H1 (cell line): ENCODE measurements around the gene KYNU. TPM values are rescaled to one million over a fixed set of nuclear protein-coding genes. Genes with fewer than 3 reads are reported as not detected.

Experiments
- CTCF ChIA-PET: fragments of 300-600 bp; sonication (Branson Sonifier 250); formaldehyde crosslinking; loops from one replicate; lab custom pipeline; 2021; ENCODE audit not compliant: partially characterized antibody; lab: Charles Lee
- POLR2A ChIA-PET: fragments of 300-600 bp; sonication (Branson Sonifier 250); formaldehyde crosslinking; loops from one replicate; lab custom pipeline; 2021; ENCODE audit warnings: inconsistent platforms; ENCODE audit not compliant: partially characterized antibody; lab: Charles Lee
- DNase-seq, 2 experiments: peaks; one replicate each; pipeline versions ENCODE4 v3.0.0 to v3.0.0-alpha.2; 2010 to 2022; ENCODE audit warnings: low spot score in 2 of 2, low read depth in 1 of 2, mixed read lengths in 1 of 2
- FAIRE-seq: peaks from 2 replicates; lab custom pipeline; 2011; peaks lifted over from hg19 to GRCh38; lab: Jason Lieb, UNC
- H2AFZ ChIP-seq: 2 replicates; pipeline ENCODE4 v1.8.1; 2012; ENCODE audit warnings: low read length, inconsistent platforms
- H2AK5ac ChIP-seq: 2 replicates; pipeline ENCODE4 v1.6.1; 2013; ENCODE audit warnings: low read depth, low read length
- H2BK120ac ChIP-seq: replicated peaks from 2 replicates; pipeline ENCODE3; 2013; ENCODE audit warnings: low read depth, low read length, inconsistent platforms
- H2BK12ac ChIP-seq: 2 replicates; pipeline ENCODE4 v1.6.1; 2013; ENCODE audit warnings: low read depth, low read length
- H2BK15ac ChIP-seq: 2 replicates; pipeline ENCODE4 v1.6.1; 2013; ENCODE audit warnings: low read length
- H2BK20ac ChIP-seq: 2 replicates; pipeline ENCODE4 v1.6.1; 2013; ENCODE audit warnings: low read length
- H2BK5ac ChIP-seq: 2 replicates; pipeline ENCODE4 v1.6.1; 2013; ENCODE audit warnings: low read depth, low read length
- H3K14ac ChIP-seq: 2 replicates; pipeline ENCODE4 v1.6.1; 2013; ENCODE audit warnings: inconsistent platforms; ENCODE audit not compliant: insufficient read length
- H3K18ac ChIP-seq: 2 replicates; pipeline ENCODE4 v1.6.1; 2013; ENCODE audit warnings: low read length; ENCODE audit errors: extremely low read depth
- H3K23ac ChIP-seq: 2 replicates; pipeline ENCODE4 v1.6.1; 2013; ENCODE audit warnings: inconsistent platforms; ENCODE audit not compliant: insufficient read length
- H3K23me2 ChIP-seq: 2 replicates; pipeline ENCODE4 v1.6.1; 2013; ENCODE audit warnings: low read depth, low read length
- H3K27ac ChIP-seq: 2 replicates; pipeline ENCODE4 v1.6.1; 2011; ENCODE audit warnings: low read depth, low read length, inconsistent platforms
- H3K27me3 ChIP-seq, 4 experiments: replicated peaks in 1 of 4; 1 replicate in 1 of 4; 2 replicates in 3 of 4; pipeline versions ENCODE4 v1.6.1 to v1.8.1; 2011 to 2013; ENCODE audit warnings: low read length in 3 of 4, mild to moderate bottlenecking in 3 of 4, inconsistent platforms in 2 of 4, mixed read lengths in 2 of 4, moderate library complexity in 1 of 4; ENCODE audit not compliant: control insufficient read depth in 3 of 4, insufficient read depth in 3 of 4; ENCODE audit errors: extremely low read depth in 1 of 4
- H3K36me3 ChIP-seq, 4 experiments: 2 replicates each; pipeline versions ENCODE4 v1.6.1 to v1.8.1; 2011 to 2013; ENCODE audit warnings: mild to moderate bottlenecking in 4 of 4, low read length in 3 of 4, moderate library complexity in 2 of 4, control low read depth in 1 of 4, inconsistent platforms in 1 of 4; ENCODE audit not compliant: insufficient read depth in 4 of 4, control insufficient read depth in 2 of 4
- H3K4ac ChIP-seq: replicated peaks from 2 replicates; pipeline ENCODE3; 2013; ENCODE audit warnings: low read length, low read depth, mixed read lengths, inconsistent platforms; ENCODE audit not compliant: insufficient read length
- H3K4me1 ChIP-seq, 4 experiments: replicated peaks in 1 of 4; 1 replicate in 1 of 4; 2 replicates in 3 of 4; pipeline versions ENCODE4 v1.6.1 to v1.8.1; 2011 to 2013; ENCODE audit warnings: low read length in 3 of 4, inconsistent platforms in 2 of 4, mixed read lengths in 1 of 4; ENCODE audit not compliant: insufficient read depth in 4 of 4, control insufficient read depth in 3 of 4
- H3K4me2 ChIP-seq, 2 experiments: 2 replicates each; pipeline versions ENCODE4 v1.6.1 to v1.8.1; 2011 to 2013; ENCODE audit warnings: low read depth in 2 of 2, low read length in 2 of 2, control low read depth in 1 of 2, inconsistent platforms in 1 of 2, mild to moderate bottlenecking in 1 of 2; ENCODE audit not compliant: insufficient read depth in 1 of 2
- H3K4me3 ChIP-seq, 4 experiments: fragments of 200-600, 300-600 bp in 1 of 4; sonication (generic), shearing (Covaris generic), sonication (Bioruptor Twin) in 1 of 4; 2 replicates each; pipeline versions ENCODE4 v1.5.1 to v1.8.1; 2011 to 2016; ENCODE audit warnings: low read length in 4 of 4, low read depth in 3 of 4, control low read depth in 2 of 4, inconsistent platforms in 2 of 4, mild to moderate bottlenecking in 2 of 4, mixed read lengths in 1 of 4, moderate library complexity in 1 of 4; ENCODE audit not compliant: insufficient read depth in 2 of 4; ENCODE audit errors: extremely low read depth in 1 of 4
- H3K56ac ChIP-seq: replicated peaks from 2 replicates; pipeline ENCODE3; 2013; ENCODE audit warnings: low read depth, mild to moderate bottlenecking, mixed read lengths, low read length, inconsistent platforms; ENCODE audit not compliant: insufficient read length
- H3K79me1 ChIP-seq: 2 replicates; pipeline ENCODE4 v1.6.1; 2013; ENCODE audit warnings: low read depth, low read length, control low read depth
- H3K79me2 ChIP-seq, 2 experiments: 2 replicates each; pipeline versions ENCODE4 v1.6.1 to v1.8.1; 2012 to 2013; ENCODE audit warnings: low read length in 2 of 2, mild to moderate bottlenecking in 2 of 2, inconsistent platforms in 1 of 2; ENCODE audit not compliant: insufficient read depth in 2 of 2, control insufficient read depth in 1 of 2
- H3K9ac ChIP-seq, 4 experiments: replicated peaks in 1 of 4; 1 replicate in 1 of 4; 2 replicates in 3 of 4; pipeline versions ENCODE4 v1.6.1 to v1.8.1; 2011 to 2013; ENCODE audit warnings: low read depth in 3 of 4, low read length in 3 of 4, control low read depth in 2 of 4, mild to moderate bottlenecking in 2 of 4, moderate library complexity in 2 of 4, inconsistent platforms in 1 of 4; ENCODE audit errors: extremely low read depth in 1 of 4
- H3K9me3 ChIP-seq, 2 experiments: 2 replicates each; pipeline versions ENCODE4 v1.6.1 to v1.8.1; 2012 to 2013; ENCODE audit warnings: mild to moderate bottlenecking in 2 of 2, moderate library complexity in 2 of 2, control low read depth in 1 of 2, inconsistent platforms in 1 of 2, low read depth in 1 of 2, low read length in 1 of 2, mixed read lengths in 1 of 2; ENCODE audit not compliant: insufficient read depth in 2 of 2
- H4K20me1 ChIP-seq, 2 experiments: replicated peaks in 1 of 2; 2 replicates each; pipeline versions ENCODE3 to v1.8.1; 2011 to 2013; ENCODE audit warnings: inconsistent platforms in 2 of 2, low read length in 2 of 2, mild to moderate bottlenecking in 1 of 2; ENCODE audit not compliant: insufficient read depth in 2 of 2, control insufficient read depth in 1 of 2
- H4K5ac ChIP-seq: 2 replicates; pipeline ENCODE4 v1.6.1; 2013; ENCODE audit warnings: low read length, low read depth, mixed read lengths, inconsistent platforms; ENCODE audit not compliant: insufficient read length
- H4K8ac ChIP-seq: 2 replicates; pipeline ENCODE4 v1.8.0; 2013; ENCODE audit warnings: mild to moderate bottlenecking, moderate library complexity, low read length, inconsistent platforms; ENCODE audit not compliant: insufficient read depth; ENCODE audit errors: extremely low read depth
- H4K91ac ChIP-seq: replicated peaks from 2 replicates; pipeline ENCODE3; 2013; ENCODE audit warnings: low read length, mixed read lengths, inconsistent platforms; ENCODE audit not compliant: insufficient read length
- BRCA1 ChIP-seq: IDR thresholded peaks from 2 replicates; pipeline ENCODE4 v1.6.1; 2012; ENCODE audit warnings: low read depth, low read length, improper control_type of control experiment
- HDAC6 ChIP-seq: IDR thresholded peaks from one replicate; pipeline ENCODE4 v1.7.1; 2012; ENCODE audit warnings: low read depth, mild to moderate bottlenecking, inconsistent platforms, low read length, moderate library complexity
- KDM5A ChIP-seq: fragments of 200-600 bp; IDR thresholded peaks from 2 replicates; pipeline ENCODE4 v1.7.1; 2012; ENCODE audit warnings: mild to moderate bottlenecking, low read length, inconsistent platforms, mixed read lengths
- RAD21 ChIP-seq, 2 experiments: IDR thresholded peaks in 1 of 2; conservative IDR thresholded peaks in 1 of 2; 2 replicates each; pipeline ENCODE4 v1.6.1; 2011; ENCODE audit warnings: low read depth in 2 of 2, low read length in 2 of 2, improper control_type of control experiment in 1 of 2, inconsistent platforms in 1 of 2, mild to moderate bottlenecking in 1 of 2, moderate library complexity in 1 of 2
- RFX5 ChIP-seq: IDR thresholded peaks from 2 replicates; pipeline ENCODE4 v1.6.1; 2011; ENCODE audit warnings: low read depth, low read length, improper control_type of control experiment, borderline replicate concordance
- SIX5 ChIP-seq: IDR thresholded peaks from 2 replicates; pipeline ENCODE4 v1.6.1; 2011; ENCODE audit warnings: mild to moderate bottlenecking, low read depth, low read length
- SP2 ChIP-seq: IDR thresholded peaks from 2 replicates; pipeline ENCODE4 v1.6.1; 2012; ENCODE audit warnings: mild to moderate bottlenecking, low read length, inconsistent platforms
- SP4 ChIP-seq: IDR thresholded peaks from 2 replicates; pipeline ENCODE4 v1.6.1; 2012; ENCODE audit warnings: low read length, inconsistent platforms
- WGBS, 2 experiments: shearing (Covaris generic) in 1 of 2; methylation state at CpG; one replicate each; pipeline versions ENCODE4 v1.1.6 to v1.1.7; 2013 to 2015; ENCODE audit warnings: low lambda C conversion rate in 2 of 2, mixed read lengths in 2 of 2, inconsistent platforms in 1 of 2, low coverage in 1 of 2, missing lambda C conversion rate in 1 of 2; ENCODE audit not compliant: insufficient replicate concordance in 2 of 2, insufficient coverage in 1 of 2, insufficient read length in 1 of 2; ENCODE audit errors: extremely low coverage in 1 of 2, missing lambda C conversion rate in 1 of 2; 5-methylcytosine and 5-hydroxymethylcytosine counted together
- polyA plus RNA-seq, 7 experiments: library from polyadenylated mRNA; depleted of rRNA in 3 of 7; stranded (reverse) in 5 of 7; unstranded in 2 of 7; fragments of >200 nt in 5 of 7; fragments of 200-250 nt in 2 of 7; gene quantifications; 1 replicate in 5 of 7; 2 replicates in 1 of 7; 4 replicates in 1 of 7; pipeline versions ENCODE4 v1.2.1 to v1.2.3, GENCODE V29; 2011 to 2013; ENCODE audit warnings: missing spikeins in 2 of 7, mixed read lengths in 2 of 7
- total RNA-seq: library from RNA; stranded (reverse); fragmentation: NEBNext Ultra II Directional; extraction: Animal tissue kit (Norgen Biotek cat#: 25700); gene quantifications from 2 replicates; pipeline ENCODE4 v1.2.1, GENCODE V29; 2021
- TF ChIP-seq, protein P1 (sequence below), 3 experiments: IDR thresholded peaks; 1 replicate in 2 of 3; 2 replicates in 1 of 3; pipeline versions ENCODE4 v1.5.1 to v1.6.1; 2011; ENCODE audit warnings: low read length in 3 of 3, mild to moderate bottlenecking in 3 of 3, inconsistent platforms in 2 of 3, low read depth in 1 of 3, moderate library complexity in 1 of 3; ENCODE audit not compliant: insufficient read depth in 1 of 3; ENCODE audit errors: control extremely low read depth in 1 of 3

Gene KYNU
- total and polyA plus RNA-seq, 2 of the 8 experiments (the other 6 are each of a cell fraction or from before 2014, with no cell fraction given): 0.09 to 0.13 TPM

DNA sequence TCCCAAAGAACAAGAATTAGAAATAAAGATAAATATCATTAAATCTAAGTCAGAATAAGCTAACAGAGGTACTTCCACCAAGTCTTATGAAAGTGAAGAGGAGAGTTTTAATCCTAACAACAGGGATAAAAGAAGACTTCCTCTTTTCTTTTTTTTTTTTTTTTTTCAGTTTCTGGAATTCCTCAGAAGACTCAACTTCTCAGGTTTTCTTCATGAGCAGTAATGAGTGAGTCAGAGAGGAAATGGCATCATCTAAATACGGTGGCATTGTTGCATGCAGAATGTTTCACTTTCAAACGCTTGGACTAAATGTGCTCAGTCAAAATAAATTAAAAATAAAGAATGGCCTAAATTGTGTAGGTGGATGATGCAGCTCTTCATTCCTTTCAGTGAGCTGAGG is 206.2 kb downstream of the KYNU start:
- Histone ChIP-seq H3K23ac (no peak overlapping the region), H3K23me2 (no peaks in the 10 kb centered on the region), H3K18ac (no peak overlapping the region), H3K79me1 (no peaks in the 10 kb centered on the region), H3K9me3 (no peaks in the 10 kb centered on the region), H3K56ac (no peak overlapping the region), H2BK20ac (no peak overlapping the region), H3K27ac (no peak overlapping the region), H3K27me3 (no peaks in the 10 kb centered on the region), H3K4me3 (no peak overlapping the region), H2BK120ac (no peak overlapping the region), H2AFZ (no peak overlapping the region), H3K4ac (no peak overlapping the region), H3K4me2 (no peak overlapping the region), H3K9ac (no peak overlapping the region), H4K8ac (no peak overlapping the region), H2BK12ac (no peak overlapping the region), H2BK5ac (no peak overlapping the region), H4K5ac (no peak overlapping the region), H3K79me2 (no peaks in the 10 kb centered on the region), H4K91ac (no peak overlapping the region), H3K36me3 (no peaks in the 10 kb centered on the region), H4K20me1 (no peaks in the 10 kb centered on the region), H3K4me1 (no peaks in the 10 kb centered on the region), H2AK5ac (no peak overlapping the region), H2BK15ac (no peak overlapping the region), H3K14ac (no peak overlapping the region)
- FAIRE-seq: no peak
- ChIA-PET POLR2A (no interaction called here), CTCF (interaction anchor here (1.7 kb wide), 1 partner anchor 175 kb away, joined by 4 read pairs; no protein-coding TSS in a partner anchor)
- no peak for DNase-seq
- TF ChIP-seq SP4: no peak
- no peak for TF ChIP-seq RAD21 (IDR thresholded peaks at IDR 0.05 in 1 of 2, conservative IDR thresholded peaks at IDR 0.05 in 1 of 2; ENCODE audit: low read depth in 2 of 2, low read length in 2 of 2)
- no peak for TF ChIP-seq BRCA1
- TF ChIP-seq RFX5: no peak
- TF ChIP-seq, protein P1, sequence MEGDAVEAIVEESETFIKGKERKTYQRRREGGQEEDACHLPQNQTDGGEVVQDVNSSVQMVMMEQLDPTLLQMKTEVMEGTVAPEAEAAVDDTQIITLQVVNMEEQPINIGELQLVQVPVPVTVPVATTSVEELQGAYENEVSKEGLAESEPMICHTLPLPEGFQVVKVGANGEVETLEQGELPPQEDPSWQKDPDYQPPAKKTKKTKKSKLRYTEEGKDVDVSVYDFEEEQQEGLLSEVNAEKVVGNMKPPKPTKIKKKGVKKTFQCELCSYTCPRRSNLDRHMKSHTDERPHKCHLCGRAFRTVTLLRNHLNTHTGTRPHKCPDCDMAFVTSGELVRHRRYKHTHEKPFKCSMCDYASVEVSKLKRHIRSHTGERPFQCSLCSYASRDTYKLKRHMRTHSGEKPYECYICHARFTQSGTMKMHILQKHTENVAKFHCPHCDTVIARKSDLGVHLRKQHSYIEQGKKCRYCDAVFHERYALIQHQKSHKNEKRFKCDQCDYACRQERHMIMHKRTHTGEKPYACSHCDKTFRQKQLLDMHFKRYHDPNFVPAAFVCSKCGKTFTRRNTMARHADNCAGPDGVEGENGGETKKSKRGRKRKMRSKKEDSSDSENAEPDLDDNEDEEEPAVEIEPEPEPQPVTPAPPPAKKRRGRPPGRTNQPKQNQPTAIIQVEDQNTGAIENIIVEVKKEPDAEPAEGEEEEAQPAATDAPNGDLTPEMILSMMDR (IDR thresholded peaks at IDR 0.05; ENCODE audit: control extremely low read depth in 1 of 3, insufficient read depth in 1 of 3, low read depth in 1 of 3, low read length in 3 of 3): no peak
- no peak for TF ChIP-seq SP2
- no peak for TF ChIP-seq SIX5
- no peak for TF ChIP-seq KDM5A
- TF ChIP-seq HDAC6: no peak
- 85% methylated on average over 2 of the region's 2 CpGs; no CpG with 5 or more reads in 1 of the 2 experiments for WGBS, 2 experiments
